Psoas muscle (tissue), 8 donors: Measurements from ENCODE around the gene BLCAP. TPM values are rescaled to one million over a fixed set of nuclear protein-coding genes. Genes with fewer than 3 reads are reported as not detected.
A peak's percentile ranks its signal among the peaks of the same experiment; 100 is the strongest.

ENCODE experiments used
- ATAC-seq, 4 donors: fragments of 200-7000 bp; cut with Tn5 transposase; one replicate each; pipeline ENCODE4 v1.9.1; 2020; ENCODE audit warnings: moderate library complexity in 3 of 4, mild to moderate bottlenecking in 2 of 4
- DNase-seq, 2 donors: peaks; one replicate each; pipeline ENCODE4 v3.0.0-alpha.2; 2020
- H3K27ac ChIP-seq: fragments of 200-600 bp; one replicate; pipeline ENCODE4 v1.8.0; 2022
- H3K27me3 ChIP-seq, 3 donors: fragments of 200-600 bp in 1 of 3; one replicate each; pipeline versions ENCODE4 v1.6.1 to v1.8.0; 2013 to 2022; ENCODE audit warnings: low read length in 2 of 3, mild to moderate bottlenecking in 2 of 3, moderate library complexity in 1 of 3; ENCODE audit not compliant: insufficient read depth in 3 of 3
- H3K36me3 ChIP-seq, 2 donors: fragments of 200-600 bp in 1 of 2; one replicate each; pipeline versions ENCODE4 v1.6.1 to v1.8.0; 2013 to 2022; ENCODE audit warnings: low read depth in 1 of 2, mild to moderate bottlenecking in 1 of 2, moderate library complexity in 1 of 2; ENCODE audit not compliant: insufficient read depth in 1 of 2
- H3K4me1 ChIP-seq: fragments of 200-600 bp; one replicate; pipeline ENCODE4 v1.8.0; 2022
- H3K4me3 ChIP-seq: fragments of 200-600 bp; one replicate; pipeline ENCODE4 v1.8.0; 2022; ENCODE audit warnings: mild to moderate bottlenecking
- H3K9me3 ChIP-seq: fragments of 200-600 bp; one replicate; pipeline ENCODE4 v1.8.0; 2022
- CTCF ChIP-seq: fragments of 200-600 bp; IDR thresholded peaks from one replicate; pipeline ENCODE4 v1.8.0; 2022; ENCODE audit warnings: antibody characterized with exemption
- WGBS, 3 donors: extraction: QIAGEN DNeasy Blood & Tissue Kit; methylation state at CpG; one replicate each; pipeline versions ENCODE4 v1.1.6 to v1.1.7; 2013; 5-methylcytosine and 5-hydroxymethylcytosine counted together
- intact Hi-C, 2 donors: fragments of 100-400 bp; cut with DNase I; formaldehyde crosslinking; loops; one replicate each; pipeline versions ENCODE4 v1.11.0 to v1.14.2; 2022
- polyA plus RNA-seq, 3 donors: library from polyadenylated mRNA; stranded (reverse); fragments of 200-250 nt; gene quantifications; one replicate each; pipeline ENCODE4 v1.2.3, GENCODE V29; 2013
- total RNA-seq, 4 donors: library from RNA; stranded (reverse); fragmentation: NEBNext Ultra II Directional in 2 of 4; extraction: Animal tissue kit (Norgen Biotek cat#: 25700) in 2 of 4; gene quantifications; one replicate each; pipeline versions ENCODE4 v1.2.1 to v1.2.4, GENCODE V29; 2021 to 2023
- donor health status: healthy with polysubstance abuse.
- donor health status: DM: no; HTN: no; CAD: no; lungs with moderate emphysema.
- donor health status: Bipolar disorder and iron deficiency.
- donor health status: healthy.
- donor health status: DM: yes; HTN: yes; CAD: no.
- donor health status: DM: no; HTN: no; CAD: no.
- donor health status: DM: no; HTN: no; CAD: no.
- donor health status: DM: yes; HTN: yes; CAD: no.

Gene BLCAP
- total and polyA plus RNA-seq, 7 donors = 267 to 656 (median 366) TPM

- Histone ChIP-seq H3K27me3 (no peaks in the 10 kb centered on the region), H3K27ac (peak overlapping the region; percentile 100), H3K4me1 (peaks cover 63% of the 10 kb centered on the region), H3K9me3 (no peaks in the 10 kb centered on the region), H3K36me3 (peaks cover 0 to 51% of the 10 kb centered on the region in 2 donors), H3K4me3 (peak overlapping the region; percentile 100)
- no peak for TF ChIP-seq CTCF
- intact Hi-C loops = loop anchor here in 1 of 2 donors (10.0 kb wide), 1 partner anchor 426 kb away; the partner anchor contains the start of gene RBL1
- DNase-seq = no peak
- no peak for ATAC-seq
- 80 to 86% (median 84%) methylated on average over 24 of the region's 24 CpGs for WGBS, 3 donors
These were observed 7.2 kb downstream of the BLCAP start for GRCh38 chr20:37520419-37520955.

GRCh38 chr20:37519508-37520418 is 7.9 kb downstream of the BLCAP start:
- TF ChIP-seq CTCF = no peak
- Histone ChIP-seq H3K27ac (peak overlapping the region; percentile 100), H3K36me3 (peaks cover 0 to 58% of the 10 kb centered on the region in 2 donors), H3K27me3 (no peaks in the 10 kb centered on the region), H3K9me3 (no peaks in the 10 kb centered on the region), H3K4me1 (peaks cover 63% of the 10 kb centered on the region), H3K4me3 (peak overlapping the region; percentile 100)
- DNase-seq = peak in 1 of 2 donors; percentile 62
- peak; percentile 10 to 25 (median 16) for ATAC-seq
- intact Hi-C loops = loop anchor here in 1 of 2 donors (10.0 kb wide), 1 partner anchor 425 kb away; the partner anchor contains the start of gene RBL1
- WGBS, 3 donors = 57 to 65% (median 62%) methylated on average over 39 of the region's 39 CpGs

DNA sequence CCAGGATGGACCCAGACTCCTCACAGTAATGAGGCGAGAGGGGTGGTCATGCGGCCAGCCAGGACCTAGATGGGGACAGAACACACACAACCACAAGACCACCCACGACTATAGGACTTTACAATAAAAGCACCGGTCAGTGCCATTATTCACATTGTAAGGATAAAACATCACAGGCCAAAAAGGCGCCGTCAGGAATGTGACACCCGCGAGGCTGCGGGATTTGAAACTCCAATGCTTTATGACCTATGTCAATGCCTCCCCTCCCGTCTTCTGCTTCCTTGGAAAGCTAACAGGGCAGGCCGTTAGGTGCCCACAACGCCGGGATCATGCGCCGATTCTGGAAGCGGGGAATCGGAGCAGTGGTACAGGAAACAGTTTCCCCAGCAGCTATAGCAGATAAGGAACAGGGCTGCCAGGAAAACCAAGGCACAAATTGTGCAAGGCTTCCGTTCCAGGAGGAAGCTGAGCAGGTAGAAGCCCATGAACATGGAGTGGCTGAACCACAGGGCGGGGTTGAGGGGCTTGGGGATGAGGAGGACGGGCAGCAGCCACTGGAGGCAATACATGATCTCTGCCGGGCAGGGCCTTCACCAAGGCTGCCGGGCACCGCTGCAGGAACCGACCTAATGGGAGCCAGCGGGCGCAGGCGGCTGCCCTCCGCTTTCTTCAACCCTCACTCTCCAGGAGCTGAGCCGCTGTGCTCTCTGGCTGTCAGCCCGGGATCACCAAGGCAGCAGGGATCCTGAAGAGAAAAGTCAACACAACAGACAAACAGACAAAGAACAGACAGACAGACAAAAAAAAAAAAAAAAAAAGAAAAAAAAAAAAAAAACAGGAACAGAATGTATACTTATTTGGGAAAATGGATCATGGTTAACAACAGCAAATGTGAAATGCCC is 8.8 kb downstream of the BLCAP start:
- no peaks in the 10 kb centered on the region for H3K9me3 ChIP-seq
- no peak for TF ChIP-seq CTCF
- H3K27me3 ChIP-seq = no peaks in the 10 kb centered on the region
- WGBS, 3 donors = 33 to 39% (median 36%) methylated on average over 30 of the region's 30 CpGs
- peaks cover 0 to 66% of the 10 kb centered on the region in 2 donors for H3K36me3 ChIP-seq
- ATAC-seq = peak in 3 of 4 donors; percentile 6 to 26 (median 15)
- peak overlapping the region; percentile 100 for H3K4me3 ChIP-seq
- peaks cover 64% of the 10 kb centered on the region for H3K4me1 ChIP-seq
- intact Hi-C loops = no loop called here
- peak overlapping the region; percentile 100 for H3K27ac ChIP-seq
- DNase-seq = peak in 1 of 2 donors; percentile 73

DNA sequence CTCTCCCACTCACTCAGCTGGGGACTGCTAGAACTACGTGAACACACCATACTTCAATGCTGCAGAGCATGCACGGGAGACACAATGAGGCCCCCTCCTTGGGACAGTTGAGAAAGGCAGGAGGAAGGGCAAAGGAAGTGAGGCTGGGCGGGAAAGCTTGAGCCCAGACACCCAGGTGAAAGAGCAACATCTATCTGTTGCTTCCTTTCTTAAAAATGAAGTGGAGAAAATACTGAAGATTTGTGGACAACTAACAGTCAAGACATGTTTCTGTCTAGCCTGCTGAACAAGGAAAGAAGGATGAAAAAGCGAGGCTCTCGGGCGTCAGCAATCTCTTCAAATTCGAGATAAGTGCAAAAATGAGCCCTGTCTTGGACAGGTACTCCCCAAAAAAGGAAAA is 9.6 kb downstream of the BLCAP start:
- intact Hi-C loops = no loop called here

More for the DNA sequence above, 9.6 kb downstream of the BLCAP start:
- DNase-seq (no peak), ATAC-seq (no peak)
- peak overlapping the region; percentile 100 for H3K4me3 ChIP-seq
- no peaks in the 10 kb centered on the region for H3K27me3 ChIP-seq
- H3K4me1 ChIP-seq = peaks cover 64% of the 10 kb centered on the region
- no peak for TF ChIP-seq CTCF
- H3K9me3 ChIP-seq = no peaks in the 10 kb centered on the region
- peaks cover 0 to 65% of the 10 kb centered on the region in 2 donors for H3K36me3 ChIP-seq
- WGBS, 3 donors = 79 to 87% (median 81%) methylated on average over 7 of the region's 7 CpGs
- peak overlapping the region; percentile 100 for H3K27ac ChIP-seq
